ENCODE measurements around the gene PLP2.

PLP2 gene

DNA sequence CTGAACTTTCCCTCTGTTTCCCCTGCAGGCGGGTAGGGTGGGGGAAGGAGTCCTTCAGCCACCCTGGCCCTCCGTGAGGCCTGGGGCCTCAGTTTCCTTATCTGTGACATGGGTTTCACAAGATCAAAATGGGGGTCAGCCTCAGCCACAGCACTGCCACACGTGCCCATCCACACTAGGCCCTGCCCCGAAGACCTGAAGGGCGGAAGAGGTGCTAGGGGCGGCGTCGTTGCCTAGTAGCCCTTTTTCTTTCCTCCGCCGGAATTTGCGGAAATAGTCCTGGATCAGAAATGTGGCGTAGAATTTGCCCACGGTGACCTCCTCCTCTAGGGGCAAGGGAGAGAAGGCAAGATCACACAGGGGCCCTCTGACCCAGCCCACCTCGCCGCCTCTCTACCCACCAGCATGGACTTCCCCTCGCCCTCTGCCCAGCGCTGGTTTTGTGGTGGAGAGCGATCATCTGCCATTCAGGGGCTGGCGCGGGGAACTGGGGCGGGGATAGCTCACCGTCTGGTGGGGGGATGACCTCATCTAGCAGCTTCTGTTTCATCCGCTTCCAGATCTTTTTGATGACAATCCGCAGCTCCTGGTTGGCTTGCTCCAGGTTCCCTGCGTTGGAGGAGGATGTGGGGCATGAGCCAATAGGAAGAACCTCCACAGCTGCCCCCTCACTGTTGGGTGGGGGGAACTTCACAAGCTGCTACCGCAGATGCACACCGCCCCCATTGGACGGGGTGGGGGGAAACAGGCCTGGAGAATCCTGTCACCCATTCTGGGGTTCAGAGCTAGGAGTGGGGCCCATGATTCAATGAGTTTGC lies 37.9 kb downstream of the PLP2 start:
- no peak overlapping the region for H3K14ac ChIP-seq (ENCODE audit: low read length in 2 of 2)
- H3K4me2 ChIP-seq (ENCODE audit: low read length, poor library complexity, severe bottlenecking), result no peak overlapping the region
- no peak overlapping the region for H4K91ac ChIP-seq (ENCODE audit: low read length)
- no peak overlapping the region for H3K27ac ChIP-seq (ENCODE audit: low read length, poor library complexity, severe bottlenecking)
- H3K18ac ChIP-seq (ENCODE audit: low read depth in 1 of 2, low read length in 2 of 2), result no peak overlapping the region
- no peak overlapping the region for H2BK15ac ChIP-seq (ENCODE audit: low read depth, poor library complexity, severe bottlenecking)
- WGBS, result 47% methylated on average over 15 of the region's 28 CpGs
- H2AFZ ChIP-seq (ENCODE audit: low read depth, low read length), result no peak overlapping the region
- H3K79me1 ChIP-seq (replicated peaks; ENCODE audit: low read length, poor library complexity, severe bottlenecking), result no peaks in the 10 kb centered on the region
- H3K4me1 ChIP-seq (ENCODE audit: control insufficient read depth, insufficient read depth, low read depth, low read length), result no peaks in the 10 kb centered on the region
- no peak for DNase-seq
- H3K36me3 ChIP-seq (ENCODE audit: control insufficient read depth in 1 of 2, insufficient read depth in 2 of 2, low read depth in 1 of 2, low read length in 2 of 2), result no peaks in the 10 kb centered on the region
- no peak overlapping the region for H2BK12ac ChIP-seq (ENCODE audit: low read length in 2 of 2)
- no peak overlapping the region for H2BK120ac ChIP-seq (ENCODE audit: low read depth, low read length)
- H3K4ac ChIP-seq (ENCODE audit: low read depth in 1 of 2, low read length in 2 of 2), result no peak overlapping the region
- no peak overlapping the region for H2BK5ac ChIP-seq (ENCODE audit: low read depth, low read length, poor library complexity, severe bottlenecking)
- peaks cover 3 to 73% of the 10 kb centered on the region in 2 experiments for H3K27me3 ChIP-seq (ENCODE audit: control insufficient read depth in 1 of 2, insufficient read depth in 1 of 2, low read length in 2 of 2)
- no peak overlapping the region for H3K4me3 ChIP-seq (ENCODE audit: insufficient read depth in 1 of 2, low read depth in 1 of 2, low read length in 2 of 2)
- H4K8ac ChIP-seq (ENCODE audit: low read length), result no peak overlapping the region
- H3K9ac ChIP-seq (ENCODE audit: low read length), result no peak overlapping the region
- no peak overlapping the region for H2AK5ac ChIP-seq (ENCODE audit: low read length, severe bottlenecking)
- H3K23ac ChIP-seq (ENCODE audit: low read length in 2 of 2), result no peak overlapping the region
- H3K9me3 ChIP-seq (ENCODE audit: control insufficient read depth, low read length), result peaks cover 6% of the 10 kb centered on the region

DNA sequence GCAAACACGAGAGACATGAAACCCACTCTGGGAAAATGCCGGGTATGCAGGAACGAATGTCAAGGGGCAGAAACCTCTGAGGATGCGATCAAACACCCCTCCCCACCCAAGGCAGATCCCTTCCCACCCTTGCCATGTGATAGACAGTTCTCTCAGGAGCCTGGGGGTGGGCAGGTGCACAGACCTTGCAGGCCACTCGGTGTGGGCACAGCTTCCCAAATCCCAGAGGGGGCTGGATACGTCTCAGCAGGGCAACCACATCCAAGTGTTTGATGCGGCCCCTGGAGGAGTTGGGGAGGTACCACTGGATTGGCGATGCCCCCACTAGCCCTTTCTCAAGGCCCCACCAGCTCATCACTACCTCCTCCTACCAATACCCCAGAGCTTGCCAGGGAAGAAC lies 38.7 kb downstream of the PLP2 start:
- no peak overlapping the region for H4K91ac ChIP-seq (ENCODE audit: low read length)
- H3K9ac ChIP-seq (ENCODE audit: low read length), result no peak overlapping the region
- H3K27me3 ChIP-seq (ENCODE audit: control insufficient read depth in 1 of 2, insufficient read depth in 1 of 2, low read length in 2 of 2), result peaks cover 3 to 66% of the 10 kb centered on the region in 2 experiments
- no peaks in the 10 kb centered on the region for H3K79me1 ChIP-seq (replicated peaks; ENCODE audit: low read length, poor library complexity, severe bottlenecking)
- no peak overlapping the region for H3K23ac ChIP-seq (ENCODE audit: low read length in 2 of 2)
- WGBS, result 86% methylated on average over 2 of the region's 8 CpGs
- no peaks in the 10 kb centered on the region for H3K36me3 ChIP-seq (ENCODE audit: control insufficient read depth in 1 of 2, insufficient read depth in 2 of 2, low read depth in 1 of 2, low read length in 2 of 2)
- H2AFZ ChIP-seq (ENCODE audit: low read depth, low read length), result no peak overlapping the region
- H3K14ac ChIP-seq (ENCODE audit: low read length in 2 of 2), result no peak overlapping the region
- peaks cover 6% of the 10 kb centered on the region for H3K9me3 ChIP-seq (ENCODE audit: control insufficient read depth, low read length)
- no peak overlapping the region for H4K8ac ChIP-seq (ENCODE audit: low read length)
- no peak overlapping the region for H2BK12ac ChIP-seq (ENCODE audit: low read length in 2 of 2)
- H3K27ac ChIP-seq (ENCODE audit: low read length, poor library complexity, severe bottlenecking), result no peak overlapping the region
- no peak overlapping the region for H3K4me2 ChIP-seq (ENCODE audit: low read length, poor library complexity, severe bottlenecking)
- no peak overlapping the region for H3K18ac ChIP-seq (ENCODE audit: low read depth in 1 of 2, low read length in 2 of 2)
- no peak overlapping the region for H3K4ac ChIP-seq (ENCODE audit: low read depth in 1 of 2, low read length in 2 of 2)
- no peak overlapping the region for H3K4me3 ChIP-seq (ENCODE audit: insufficient read depth in 1 of 2, low read depth in 1 of 2, low read length in 2 of 2)
- no peak for DNase-seq
- no peaks in the 10 kb centered on the region for H3K4me1 ChIP-seq (ENCODE audit: control insufficient read depth, insufficient read depth, low read depth, low read length)
- H2AK5ac ChIP-seq (ENCODE audit: low read length, severe bottlenecking), result no peak overlapping the region
- no peak overlapping the region for H2BK120ac ChIP-seq (ENCODE audit: low read depth, low read length)
- H2BK5ac ChIP-seq (ENCODE audit: low read depth, low read length, poor library complexity, severe bottlenecking), result no peak overlapping the region
- H2BK15ac ChIP-seq (ENCODE audit: low read depth, poor library complexity, severe bottlenecking), result no peak overlapping the region

- Histone ChIP-seq H3K9ac (ENCODE audit: low read length) (no peak overlapping the region), H3K23ac (ENCODE audit: low read length in 2 of 2) (no peak overlapping the region), H3K14ac (ENCODE audit: low read length in 2 of 2) (no peak overlapping the region), H4K91ac (ENCODE audit: low read length) (no peak overlapping the region), H3K27me3 (ENCODE audit: control insufficient read depth in 1 of 2, insufficient read depth in 1 of 2, low read length in 2 of 2) (peaks cover 3 to 66% of the 10 kb centered on the region in 2 experiments), H3K4me1 (ENCODE audit: control insufficient read depth, insufficient read depth, low read depth, low read length) (no peaks in the 10 kb centered on the region), H3K27ac (ENCODE audit: low read length, poor library complexity, severe bottlenecking) (no peak overlapping the region), H3K4me2 (ENCODE audit: low read length, poor library complexity, severe bottlenecking) (no peak overlapping the region), H4K8ac (ENCODE audit: low read length) (no peak overlapping the region), H3K36me3 (ENCODE audit: control insufficient read depth in 1 of 2, insufficient read depth in 2 of 2, low read depth in 1 of 2, low read length in 2 of 2) (no peaks in the 10 kb centered on the region), H3K4ac (ENCODE audit: low read depth in 1 of 2, low read length in 2 of 2) (no peak overlapping the region), H2AK5ac (ENCODE audit: low read length, severe bottlenecking) (no peak overlapping the region), H2BK5ac (ENCODE audit: low read depth, low read length, poor library complexity, severe bottlenecking) (no peak overlapping the region), H3K18ac (ENCODE audit: low read depth in 1 of 2, low read length in 2 of 2) (no peak overlapping the region), H2BK120ac (ENCODE audit: low read depth, low read length) (no peak overlapping the region), H3K4me3 (ENCODE audit: insufficient read depth in 1 of 2, low read depth in 1 of 2, low read length in 2 of 2) (no peak overlapping the region), H2AFZ (ENCODE audit: low read depth, low read length) (no peak overlapping the region), H2BK12ac (ENCODE audit: low read length in 2 of 2) (no peak overlapping the region), H3K9me3 (ENCODE audit: control insufficient read depth, low read length) (peaks cover 6% of the 10 kb centered on the region), H3K79me1 (replicated peaks; ENCODE audit: low read length, poor library complexity, severe bottlenecking) (no peaks in the 10 kb centered on the region), H2BK15ac (ENCODE audit: low read depth, poor library complexity, severe bottlenecking) (no peak overlapping the region)
- WGBS, result 86% methylated on average over 7 of the region's 9 CpGs
- no peak for DNase-seq
Measured at GRCh38 chrX:49211074-49211473, 39.4 kb downstream of the PLP2 start.

GRCh38 chrX:49212209-49212608 lies 40.5 kb downstream of the PLP2 start:
- no peak for DNase-seq
- no peak overlapping the region for H2BK15ac ChIP-seq (ENCODE audit: low read depth, poor library complexity, severe bottlenecking)
- H3K9me3 ChIP-seq (ENCODE audit: control insufficient read depth, low read length), result peaks cover 6% of the 10 kb centered on the region

More at GRCh38 chrX:49212209-49212608, 40.5 kb downstream of the PLP2 start:
- Histone ChIP-seq H3K4me1 (ENCODE audit: control insufficient read depth, insufficient read depth, low read depth, low read length) (no peaks in the 10 kb centered on the region), H2BK5ac (ENCODE audit: low read depth, low read length, poor library complexity, severe bottlenecking) (no peak overlapping the region), H3K79me1 (replicated peaks; ENCODE audit: low read length, poor library complexity, severe bottlenecking) (no peaks in the 10 kb centered on the region), H3K23ac (ENCODE audit: low read length in 2 of 2) (no peak overlapping the region), H4K91ac (ENCODE audit: low read length) (no peak overlapping the region), H3K4me3 (ENCODE audit: insufficient read depth in 1 of 2, low read depth in 1 of 2, low read length in 2 of 2) (no peak overlapping the region), H3K14ac (ENCODE audit: low read length in 2 of 2) (no peak overlapping the region), H3K36me3 (ENCODE audit: control insufficient read depth in 1 of 2, insufficient read depth in 2 of 2, low read depth in 1 of 2, low read length in 2 of 2) (no peaks in the 10 kb centered on the region), H3K27me3 (ENCODE audit: control insufficient read depth in 1 of 2, insufficient read depth in 1 of 2, low read length in 2 of 2) (peaks cover 3 to 67% of the 10 kb centered on the region in 2 experiments), H3K18ac (ENCODE audit: low read depth in 1 of 2, low read length in 2 of 2) (no peak overlapping the region), H3K9ac (ENCODE audit: low read length) (no peak overlapping the region), H3K4ac (ENCODE audit: low read depth in 1 of 2, low read length in 2 of 2) (no peak overlapping the region), H3K4me2 (ENCODE audit: low read length, poor library complexity, severe bottlenecking) (no peak overlapping the region), H4K8ac (ENCODE audit: low read length) (no peak overlapping the region), H3K27ac (ENCODE audit: low read length, poor library complexity, severe bottlenecking) (no peak overlapping the region), H2AFZ (ENCODE audit: low read depth, low read length) (no peak overlapping the region), H2AK5ac (ENCODE audit: low read length, severe bottlenecking) (no peak overlapping the region), H2BK120ac (ENCODE audit: low read depth, low read length) (no peak overlapping the region), H2BK12ac (ENCODE audit: low read length in 2 of 2) (no peak overlapping the region)
- 88% methylated on average over 2 of the region's 2 CpGs for WGBS

Measured in mesenchymal stem cell (in vitro differentiated cells and primary cell).